SKM-1 treated with dmso at 0.1 percent for 144 hours (cell line): ENCODE data around the gene CDCA7L.

Experiments used
- DNase-seq: peaks from one replicate; lab custom pipeline; 2025; ENCODE audit not compliant: unreplicated experiment; lab: John Stamatoyannopoulos, UW

Gene CDCA7L

GRCh38 chr7:21945454-21946221 is at the start of gene CDCA7L:
Gene CDCA7L (minus strand): TSS chr7:21945899. CDS start chr7:21945804, 95 bp downstream.
- DNase-seq, result peak; percentile 75

- no peak for DNase-seq
Measured at GRCh38 chr7:21986096-21986495, 40.4 kb upstream of the CDCA7L start.

- no peak for DNase-seq
Measured at GRCh38 chr7:21984042-21984441, 38.3 kb upstream of the CDCA7L start.

GRCh38 chr7:21983056-21983455 is 37.4 kb upstream of the CDCA7L start:
- no peak for DNase-seq

DNA sequence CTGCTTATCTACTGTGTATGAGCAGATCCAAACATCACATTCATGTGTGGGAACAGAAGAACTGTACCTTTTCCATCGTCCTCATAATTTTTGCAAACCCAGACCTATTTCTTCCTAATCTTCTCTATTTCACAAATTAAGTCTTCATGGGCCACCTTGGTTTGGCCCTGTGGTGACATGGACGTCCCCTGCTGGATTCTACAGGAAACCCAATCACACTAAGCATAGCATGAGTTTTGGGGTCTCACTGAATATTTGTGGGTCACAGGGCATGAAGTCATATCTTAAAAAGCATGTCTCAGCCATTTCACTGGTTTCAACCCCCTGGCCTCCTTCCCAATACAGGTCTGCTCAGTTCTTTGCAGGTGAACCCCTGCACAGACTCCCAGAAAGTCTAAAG is 35.8 kb upstream of the CDCA7L start:
- no peak for DNase-seq

- DNase-seq, result no peak
Measured at GRCh38 chr7:21980926-21981500, 35.3 kb upstream of the CDCA7L start.

GRCh38 chr7:21972397-21972784 is 26.7 kb upstream of the CDCA7L start:
- DNase-seq, result no peak

DNA sequence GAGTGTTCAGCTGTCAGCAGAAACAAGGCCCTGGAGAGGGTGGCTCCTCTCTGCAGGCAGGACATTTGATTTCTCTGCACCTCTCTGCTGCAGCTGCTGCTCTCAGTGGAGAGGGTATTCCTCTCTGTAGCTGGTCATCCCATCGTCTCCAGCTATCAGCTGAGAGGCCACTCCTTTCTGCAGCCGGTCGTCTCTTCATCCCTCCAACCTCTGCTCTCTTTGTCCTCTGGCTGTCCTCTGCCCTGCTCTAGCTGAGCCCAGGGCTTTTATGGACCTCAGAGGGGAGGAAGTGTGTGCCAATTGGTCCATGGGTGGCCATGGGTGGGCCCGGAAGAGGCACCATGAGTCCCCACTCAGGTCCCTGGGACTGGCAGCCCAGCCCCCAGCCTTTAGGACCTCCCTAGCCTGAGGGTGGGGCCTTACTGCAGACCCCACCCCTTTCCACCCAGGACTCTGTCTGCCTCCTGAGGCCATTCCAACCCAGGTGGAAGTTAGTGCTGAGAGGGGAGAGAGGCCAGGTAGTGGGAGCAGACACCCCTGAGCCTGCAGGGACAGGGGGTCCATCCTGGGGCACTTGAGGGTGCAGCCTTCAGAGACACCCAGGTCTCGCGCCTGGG is 26.2 kb upstream of the CDCA7L start:
- no peak for DNase-seq

DNA sequence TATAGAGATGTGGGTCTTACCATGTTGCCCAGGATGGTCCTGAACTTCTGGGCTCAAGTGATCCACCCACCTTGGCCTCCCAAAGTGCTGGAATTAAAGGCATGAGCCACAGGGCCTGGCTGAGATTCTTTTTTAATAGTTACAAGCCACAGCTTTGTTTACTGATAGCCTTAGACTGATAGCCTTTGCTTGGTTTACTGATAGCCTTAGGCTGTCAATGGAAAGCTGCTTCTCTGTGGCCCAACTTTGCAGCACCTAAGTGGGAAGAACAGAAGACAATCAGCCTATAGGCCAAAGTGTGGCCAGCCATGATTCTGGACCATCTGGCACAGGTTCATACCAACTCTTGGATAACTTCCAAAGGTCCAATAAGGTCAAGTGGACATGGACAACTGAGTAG is 24.1 kb upstream of the CDCA7L start:
- DNase-seq, result no peak

DNA sequence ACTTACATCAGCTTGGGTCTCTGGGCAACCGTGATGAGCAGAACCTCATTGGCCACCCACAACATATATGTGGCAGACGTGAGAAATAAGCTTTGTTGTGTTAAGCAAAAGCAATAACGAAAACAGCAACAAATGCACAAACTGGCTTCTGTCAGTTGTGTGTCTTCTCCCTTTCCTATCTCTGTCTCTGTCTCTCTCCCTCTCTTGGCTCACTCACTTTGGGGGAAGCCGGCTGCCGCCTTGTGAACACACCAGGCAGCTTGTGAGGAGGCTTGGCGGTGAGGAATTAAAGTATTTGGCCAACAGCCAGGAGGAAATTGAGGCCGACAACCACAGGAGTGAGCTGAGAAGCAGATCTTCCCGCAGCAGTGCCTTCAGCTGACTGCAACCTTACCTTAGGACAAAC is 21.9 kb upstream of the CDCA7L start:
- DNase-seq, result peak; percentile 76

GRCh38 chr7:21966271-21966670 is 20.6 kb upstream of the CDCA7L start:
- no peak for DNase-seq

- DNase-seq, result peak; percentile 65
Measured at GRCh38 chr7:21965291-21965690, 19.6 kb upstream of the CDCA7L start.

GRCh38 chr7:21962677-21963076 is 17.0 kb upstream of the CDCA7L start:
- DNase-seq, result no peak

DNA sequence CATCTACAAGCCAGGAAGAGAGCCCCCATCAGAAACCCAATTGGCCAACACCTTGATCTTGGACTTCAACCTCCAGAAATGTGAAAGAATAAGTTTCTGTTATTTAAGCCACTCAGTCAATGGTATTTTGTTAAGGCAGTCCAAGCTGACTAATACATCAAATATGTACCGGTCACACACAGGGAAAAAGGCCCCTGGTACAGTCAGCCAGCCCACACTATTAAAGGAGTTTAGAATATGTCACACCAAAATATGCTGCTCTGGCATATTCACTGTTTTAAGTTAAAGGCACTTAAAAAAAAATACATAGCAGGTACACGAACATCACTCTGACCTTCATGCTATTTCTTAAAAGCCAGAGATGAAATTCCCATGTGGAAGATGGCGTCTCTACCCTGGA is 15.2 kb upstream of the CDCA7L start:
- DNase-seq, result no peak

GRCh38 chr7:21959387-21959776 is 13.7 kb upstream of the CDCA7L start:
- no peak for DNase-seq

DNA sequence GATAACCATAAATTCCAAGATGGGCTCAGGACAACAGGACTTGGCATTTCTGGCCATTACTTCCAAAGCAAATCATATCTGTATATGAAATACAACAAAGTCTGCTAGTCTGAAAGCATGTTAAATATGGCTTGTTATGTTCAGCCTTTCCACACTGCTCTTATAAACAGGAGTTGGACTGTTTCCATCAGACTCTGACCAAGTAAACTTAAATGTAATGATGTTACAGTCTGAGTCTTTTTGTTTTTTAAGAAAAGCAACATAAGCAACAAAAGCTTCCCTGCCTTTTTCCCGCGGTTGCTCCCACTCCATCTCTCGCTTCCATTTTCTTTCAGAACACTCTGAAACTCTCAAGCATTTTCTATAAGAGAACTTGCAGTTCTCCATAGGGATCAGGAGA is 8.1 kb upstream of the CDCA7L start:
- DNase-seq, result no peak

DNA sequence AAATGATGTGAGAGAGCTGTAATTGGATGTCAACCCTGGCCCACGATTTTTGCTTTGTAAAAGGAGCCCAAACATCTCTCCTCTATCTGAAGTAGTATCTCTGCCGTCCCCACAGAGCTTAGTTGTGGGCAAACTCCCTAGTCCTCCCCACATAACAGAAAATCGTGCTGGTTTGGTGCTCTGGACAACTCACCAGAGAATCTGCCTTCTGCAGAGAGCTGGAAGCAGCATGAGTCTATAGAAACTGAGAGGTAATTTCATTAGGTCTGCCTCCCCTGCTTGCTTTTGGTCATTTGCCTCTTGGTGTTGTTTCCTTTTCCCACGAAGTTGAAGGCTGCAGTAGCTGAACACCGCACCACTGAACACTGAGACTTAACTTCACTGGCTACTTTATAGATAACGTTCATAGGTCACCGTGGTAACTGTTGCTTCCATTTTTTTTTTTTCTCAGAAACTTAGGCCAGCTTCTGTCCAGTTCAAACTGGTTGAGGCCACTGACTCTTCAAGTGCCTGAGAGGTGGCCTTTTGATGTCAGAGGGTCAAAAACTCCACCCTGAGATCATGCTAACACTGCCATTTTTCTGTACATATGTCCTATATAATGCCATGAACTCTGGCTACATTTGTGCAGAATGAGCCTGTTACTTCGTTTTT is 3.3 kb upstream of the CDCA7L start:
- DNase-seq, result no peak

GRCh38 chr7:21948364-21948763 is 2.7 kb upstream of the CDCA7L start:
- DNase-seq, result no peak

DNA sequence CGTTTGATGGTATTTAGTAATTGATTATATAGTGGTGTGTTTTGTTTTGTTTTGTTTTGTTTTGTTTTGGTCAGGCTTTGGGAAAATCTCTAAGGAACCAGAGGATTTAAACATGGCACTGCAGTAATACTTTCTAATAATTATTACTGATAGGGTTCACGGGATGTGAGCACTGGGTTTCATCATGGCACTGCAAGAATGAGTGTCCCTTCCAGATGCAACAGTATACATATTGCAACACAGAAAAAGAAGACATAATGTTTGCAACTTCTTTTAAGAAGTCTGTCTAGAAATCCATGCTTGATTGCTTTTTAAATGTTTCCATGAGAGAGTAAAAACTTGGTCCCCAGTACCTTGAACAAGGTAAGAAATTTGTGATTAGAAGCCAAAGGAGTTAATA is 2.2 kb upstream of the CDCA7L start:
- no peak for DNase-seq

GRCh38 chr7:21947056-21947455 is 1.4 kb upstream of the CDCA7L start:
- no peak for DNase-seq

DNA sequence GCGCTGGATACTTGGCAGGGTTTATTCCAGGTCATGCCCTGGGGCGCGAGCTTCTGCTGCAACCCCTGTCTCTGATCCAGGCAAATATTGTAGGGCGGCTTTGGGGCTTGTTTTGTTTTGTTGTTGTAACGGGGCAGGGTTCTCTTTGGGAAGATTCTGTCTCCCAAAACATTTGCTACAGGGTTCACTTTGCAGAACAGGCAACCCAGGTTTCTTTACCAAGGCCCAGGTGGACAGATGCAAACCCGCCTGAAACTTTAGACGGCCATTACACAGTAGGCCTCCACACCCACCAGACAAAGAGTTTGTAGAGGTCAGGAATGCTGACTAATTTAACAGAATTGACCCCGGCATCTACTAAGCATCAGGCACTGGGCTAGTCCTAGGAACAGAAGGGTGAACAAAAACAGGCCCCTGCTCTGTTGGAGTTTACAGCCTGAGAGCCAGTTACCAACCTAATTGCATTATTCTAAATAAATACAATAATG is 567 bp upstream of the CDCA7L start:
- DNase-seq, result no peak
